ENCODE measurements around the gene HOXA4. TPM values are rescaled to one million over a fixed set of nuclear protein-coding genes. Genes with fewer than 3 reads are reported as not detected.

The HOXA4 gene
- total RNA-seq, 1 donor from 2014 or later, result 10.0 TPM

DNA sequence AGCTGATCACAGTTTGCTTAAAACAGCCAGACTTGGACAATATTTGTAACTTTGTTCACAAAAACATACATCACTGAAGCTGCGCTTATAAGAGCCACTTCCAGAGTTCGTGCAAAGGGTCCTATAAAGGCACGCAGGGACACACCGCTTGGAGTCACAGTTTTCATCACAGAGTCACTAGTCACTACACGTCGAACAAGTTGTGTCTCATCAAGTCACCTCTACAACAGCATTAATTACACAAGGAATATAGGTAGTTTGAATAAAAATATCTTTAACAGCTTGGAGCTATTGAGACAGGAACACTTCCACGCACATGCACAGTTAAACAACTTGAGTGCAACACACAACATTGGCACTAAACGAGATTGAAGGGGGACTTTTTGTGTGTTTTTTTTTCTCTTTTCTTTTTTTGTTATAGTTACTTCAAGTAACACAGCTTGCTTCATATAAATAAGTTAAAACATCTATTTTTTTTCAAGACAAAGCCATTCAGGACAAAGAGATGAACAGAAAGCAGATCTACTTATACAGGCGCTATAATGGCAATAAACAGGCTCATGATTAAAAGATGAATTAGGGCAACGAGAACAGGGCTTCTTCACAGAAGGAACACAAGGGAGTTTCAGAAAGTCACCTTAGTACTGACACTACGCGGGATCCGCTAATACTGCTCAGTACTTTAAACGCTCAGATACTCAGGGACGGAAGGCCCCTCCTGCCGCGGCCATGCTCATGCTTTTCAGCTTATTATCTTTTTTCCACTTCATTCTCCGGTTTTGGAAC lies 10.8 kb upstream of the HOXA4 start:
- intact Hi-C loops (cut with DNase I), result no loop called here
- ATAC-seq, result no peak
- no peak for DNase-seq (ENCODE audit: low spot score)

DNA sequence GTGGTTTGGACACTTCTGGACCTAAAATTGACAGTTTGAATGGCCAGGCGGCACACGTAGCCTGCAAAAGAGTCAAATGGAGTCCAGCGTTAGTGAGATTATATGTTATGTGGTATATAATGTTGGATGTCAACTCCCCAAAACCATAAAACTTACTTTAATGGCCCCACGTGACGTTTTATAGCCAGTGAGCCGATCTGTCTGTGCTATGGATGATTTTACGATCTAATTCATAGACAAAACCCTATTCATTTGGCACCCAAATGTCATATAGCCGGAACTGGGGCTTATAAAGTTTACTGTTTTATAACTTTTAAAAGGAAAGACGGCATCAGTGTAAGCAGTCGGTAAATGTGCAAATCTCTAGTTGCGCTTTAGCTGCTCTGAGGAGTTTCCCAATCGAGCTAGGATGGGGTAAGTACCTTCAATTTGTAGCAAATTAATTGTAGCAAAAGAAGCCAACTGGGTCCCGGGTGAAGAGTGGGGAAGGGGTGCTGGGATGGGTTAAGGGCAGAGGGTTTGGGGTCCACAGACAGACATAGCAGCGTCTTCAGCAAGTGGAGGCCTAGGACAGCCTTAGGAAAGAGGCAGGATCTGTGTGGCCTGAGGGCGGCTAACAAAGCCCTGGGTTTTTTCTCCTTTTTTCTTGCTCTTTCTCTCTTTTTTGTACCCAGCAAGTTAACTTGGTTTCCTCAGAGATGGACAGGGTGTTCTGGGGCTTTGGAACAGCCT lies 9.7 kb upstream of the HOXA4 start:
- no peak for ATAC-seq
- intact Hi-C loops (cut with DNase I), result no loop called here

DNA sequence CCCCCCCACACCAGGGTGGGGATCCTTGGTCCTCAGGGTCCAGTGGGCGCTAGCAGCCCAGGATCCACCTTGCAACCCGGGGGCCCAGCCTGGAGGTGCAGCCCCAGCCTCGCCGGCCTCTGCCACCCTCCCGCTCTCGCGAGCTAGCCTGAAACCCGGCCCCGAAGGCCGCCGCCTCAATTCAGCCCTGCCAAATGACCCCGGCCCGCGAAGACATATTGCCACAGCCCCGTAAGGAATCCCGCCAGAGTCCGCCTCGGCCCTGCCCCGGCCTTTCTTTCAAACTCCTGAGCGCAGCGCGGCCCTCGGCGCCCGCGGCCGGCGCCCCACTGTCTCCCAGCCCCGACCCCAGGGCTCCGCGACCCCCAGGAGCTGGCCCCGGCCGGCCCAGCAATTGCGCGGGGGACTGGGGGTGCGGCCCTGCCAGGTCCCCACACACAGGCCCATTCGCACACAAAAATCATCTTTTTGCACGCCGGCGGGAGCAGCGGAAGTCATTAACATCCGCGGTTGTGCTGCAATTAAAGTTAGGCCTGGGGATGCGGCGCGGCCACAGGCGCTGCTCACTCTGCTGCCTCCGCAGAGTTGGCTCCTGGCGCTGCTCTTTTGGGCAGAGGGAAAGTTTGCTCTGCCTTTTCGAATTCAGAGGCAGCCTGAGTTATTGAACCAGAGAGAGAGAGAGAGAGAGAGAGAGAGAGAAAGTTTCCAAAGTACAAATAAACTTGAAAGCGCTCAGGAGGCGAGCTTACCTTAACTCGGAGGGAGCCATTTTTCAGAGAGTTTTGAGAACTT lies 9.0 kb upstream of the HOXA4 start:
- peak; percentile 66 for DNase-seq (ENCODE audit: low spot score)

More for the DNA sequence above, 9.7 kb upstream of the HOXA4 start:
- no peak for DNase-seq (ENCODE audit: low spot score)

DNA sequence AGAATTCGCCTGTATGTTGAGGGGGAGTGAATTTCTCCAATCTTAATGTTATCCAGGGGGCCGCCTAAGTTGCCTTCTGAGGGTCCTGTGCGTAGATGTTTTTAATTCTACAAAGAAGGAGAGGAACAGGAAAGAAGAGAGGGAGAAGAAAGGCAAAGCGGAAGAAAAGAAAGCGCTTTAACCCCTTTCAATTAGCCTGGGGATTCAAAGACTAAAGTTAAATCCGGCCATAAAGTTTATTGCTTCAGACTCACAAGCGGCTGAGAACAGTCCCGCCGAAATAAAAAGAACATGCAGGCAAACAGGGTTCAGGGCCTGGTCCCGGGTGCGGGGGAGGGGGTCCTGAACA lies 8.4 kb upstream of the HOXA4 start:
- DNase-seq (ENCODE audit: low spot score) (no peak), ATAC-seq (no peak)

More for the DNA sequence above, 9.0 kb upstream of the HOXA4 start:
- intact Hi-C loops (cut with DNase I), result no loop called here
- no peak for ATAC-seq

DNA sequence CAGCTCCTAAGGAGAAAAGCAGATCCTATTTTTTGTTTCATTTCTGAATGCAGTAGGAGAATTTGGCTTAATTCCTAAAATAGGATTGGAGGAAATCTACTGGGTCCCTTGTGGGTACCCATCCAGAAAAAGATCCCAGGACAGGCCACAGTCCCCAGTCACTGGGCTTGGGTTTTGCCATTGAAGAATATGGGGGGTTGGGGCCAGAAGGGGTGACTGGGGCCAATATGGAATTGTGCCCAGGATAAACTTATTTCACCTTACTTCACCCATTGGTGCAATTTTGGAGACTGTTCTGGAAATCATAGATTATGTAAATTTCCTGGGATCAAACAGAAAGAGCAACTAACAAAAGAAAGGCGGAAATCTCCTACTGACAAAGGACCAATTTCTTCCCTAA lies 7.9 kb upstream of the HOXA4 start:
- DNase-seq (ENCODE audit: low spot score) (no peak), ATAC-seq (no peak)

More for the DNA sequence above, 8.4 kb upstream of the HOXA4 start:
- intact Hi-C loops (cut with DNase I), result no loop called here

DNA sequence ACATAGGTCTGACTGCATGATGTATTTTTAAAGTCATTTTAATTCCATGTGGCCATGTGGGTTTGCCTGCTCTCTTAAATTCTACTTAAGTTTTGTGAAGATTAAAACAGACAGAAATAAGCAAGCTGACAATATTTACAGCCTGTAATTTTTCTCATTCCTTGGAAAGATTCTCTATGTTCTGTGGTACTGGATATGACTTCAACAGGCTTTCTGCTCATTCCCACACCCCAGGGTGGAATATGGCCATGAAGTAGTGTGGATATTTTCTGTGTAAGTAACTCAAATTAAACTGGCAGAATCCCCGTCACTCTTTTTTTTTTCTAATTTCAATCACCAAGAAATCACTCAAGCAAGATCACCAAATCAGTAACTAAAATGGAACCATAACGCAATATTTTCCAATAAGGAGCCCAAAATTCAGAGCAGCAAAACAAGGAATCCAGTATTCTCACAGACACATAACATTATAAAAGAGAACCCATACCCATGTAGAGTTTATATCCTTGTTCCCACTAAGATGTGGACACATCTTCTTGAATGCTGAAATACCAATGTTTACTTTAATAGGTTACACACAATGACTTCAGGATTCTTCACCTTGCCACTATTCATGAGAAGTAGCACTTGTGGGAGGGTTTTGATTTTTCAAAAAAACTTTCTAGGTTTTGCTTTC lies 7.2 kb upstream of the HOXA4 start:
- ATAC-seq, result no peak
- no peak for DNase-seq (ENCODE audit: low spot score)
- intact Hi-C loops (cut with DNase I), result no loop called here

More for the DNA sequence above, 7.9 kb upstream of the HOXA4 start:
- intact Hi-C loops (cut with DNase I), result no loop called here

DNA sequence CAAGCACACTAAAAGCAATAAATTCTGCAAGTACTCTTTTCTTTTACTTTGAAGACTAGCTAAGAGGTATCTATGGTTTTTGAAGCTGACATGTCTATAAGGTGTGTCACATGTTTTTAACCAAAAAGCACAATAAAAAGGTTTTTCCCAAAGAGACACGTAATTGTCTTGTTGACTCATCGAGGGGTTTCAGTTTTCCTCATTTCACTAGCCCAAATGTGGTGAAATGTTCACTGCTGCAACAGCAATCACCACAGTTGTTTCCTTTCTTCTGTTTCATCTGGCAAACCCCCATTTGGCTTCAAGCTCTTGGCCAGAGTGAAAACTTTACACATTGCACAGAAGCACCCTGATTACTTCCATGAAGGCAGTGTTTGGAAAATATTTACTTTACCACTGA lies 3.8 kb upstream of the HOXA4 start:
- DNase-seq (ENCODE audit: low spot score), result no peak
- peak; percentile 50 for ATAC-seq
- intact Hi-C loops (cut with DNase I), result no loop called here

DNA sequence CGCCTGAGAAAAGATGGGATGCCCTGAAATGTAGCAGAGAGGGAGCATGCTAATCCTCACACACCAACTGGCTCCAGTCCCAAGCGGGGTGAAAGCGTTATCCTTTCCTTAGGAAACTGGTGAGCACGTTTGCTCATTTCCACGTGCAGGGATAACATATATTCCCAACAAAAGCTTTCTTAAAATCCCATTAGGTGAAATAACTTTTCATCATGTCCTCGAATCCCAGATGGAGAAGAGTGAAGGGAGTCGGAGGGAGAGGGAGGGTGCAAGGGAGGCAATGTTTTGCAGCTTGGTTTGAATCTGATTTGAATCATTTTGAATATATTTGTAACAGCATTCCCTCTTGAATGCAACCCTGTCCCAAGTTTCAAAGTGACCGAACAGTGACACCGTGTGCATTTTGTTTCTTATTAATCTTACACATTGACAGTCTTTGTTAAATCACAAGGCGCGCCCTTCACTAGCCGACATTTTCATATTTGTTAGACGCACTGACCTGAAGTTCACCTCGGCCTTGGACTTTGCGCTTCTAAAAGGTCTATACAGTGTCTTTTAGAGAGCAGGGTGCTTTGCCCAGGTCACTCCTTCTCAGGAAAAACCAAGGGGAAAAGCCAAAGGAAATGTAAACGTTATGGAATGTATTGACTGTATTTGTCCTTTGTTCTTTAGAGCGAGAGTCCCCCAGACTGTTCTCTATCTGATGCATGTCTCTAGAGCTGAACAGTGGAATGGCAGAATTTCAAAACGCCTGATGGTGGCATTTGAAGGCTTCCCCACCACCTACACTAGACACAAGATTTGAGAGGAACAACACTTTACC lies 3.1 kb upstream of the HOXA4 start:
- ATAC-seq (no peak), DNase-seq (ENCODE audit: low spot score) (no peak)
- intact Hi-C loops (cut with DNase I), result no loop called here

DNA sequence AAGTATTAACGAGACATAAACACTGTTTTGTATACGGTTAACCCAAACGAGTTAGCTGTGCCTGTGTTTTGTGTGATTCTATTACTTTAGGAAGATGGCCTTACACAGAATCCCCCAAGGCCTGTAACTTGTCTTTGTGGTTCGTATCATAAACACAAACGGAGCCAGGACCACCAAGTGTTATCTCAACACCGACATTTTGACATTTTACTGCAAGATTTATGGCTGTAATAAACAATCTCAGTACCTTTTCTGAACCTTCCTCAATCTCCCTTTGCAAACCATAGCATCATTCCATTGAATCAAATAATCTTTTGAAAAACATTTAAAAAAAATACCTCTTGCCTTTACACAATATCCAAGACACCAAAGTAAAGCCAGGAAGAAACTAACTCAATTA lies 2.4 kb upstream of the HOXA4 start:
- no peak for DNase-seq (ENCODE audit: low spot score)
- intact Hi-C loops (cut with DNase I), result no loop called here
- ATAC-seq, result no peak

DNA sequence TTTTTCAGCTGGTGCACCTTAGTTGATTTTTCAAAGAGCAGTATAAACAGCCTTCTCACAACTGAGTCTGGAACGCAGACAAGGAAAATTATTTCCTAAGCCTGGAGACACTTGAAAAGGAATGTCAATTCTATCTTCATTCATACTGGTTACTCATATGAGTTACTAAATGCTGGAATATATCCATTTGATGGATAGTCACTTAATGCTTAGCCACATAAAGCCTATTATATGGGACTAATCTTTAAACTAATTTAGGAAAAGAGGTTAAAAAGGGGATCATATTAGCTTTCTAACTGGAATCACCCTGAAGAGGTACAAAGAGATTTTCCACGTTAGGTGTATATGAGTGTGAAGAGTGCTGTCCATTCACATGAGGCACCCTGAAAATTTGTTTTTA lies 1.7 kb upstream of the HOXA4 start:
- ATAC-seq (no peak), DNase-seq (ENCODE audit: low spot score) (no peak)
- intact Hi-C loops (cut with DNase I), result no loop called here

DNA sequence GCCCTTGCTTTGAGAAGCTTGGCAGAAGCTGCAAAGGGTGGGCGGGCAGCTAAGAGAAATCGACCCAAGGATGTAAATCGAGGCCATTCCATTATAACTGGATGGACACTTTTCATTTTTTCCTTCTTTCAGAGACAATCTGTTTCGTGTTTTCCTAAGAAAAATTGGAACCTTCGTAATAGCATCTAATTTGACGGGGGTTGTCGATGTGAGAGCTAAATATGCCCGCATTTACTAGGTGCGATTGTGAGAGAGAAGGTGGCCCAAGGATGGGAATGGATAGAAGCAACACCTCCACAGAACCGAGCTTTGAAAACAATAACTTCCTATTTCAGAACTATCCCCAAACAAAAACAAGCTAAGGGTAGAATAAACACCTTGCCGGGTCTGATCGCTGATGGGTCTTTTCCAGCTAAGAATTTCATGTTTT lies 848 bp upstream of the HOXA4 start:
- ATAC-seq, result no peak
- DNase-seq (ENCODE audit: low spot score), result no peak
- intact Hi-C loops (cut with DNase I), result no loop called here

DNA sequence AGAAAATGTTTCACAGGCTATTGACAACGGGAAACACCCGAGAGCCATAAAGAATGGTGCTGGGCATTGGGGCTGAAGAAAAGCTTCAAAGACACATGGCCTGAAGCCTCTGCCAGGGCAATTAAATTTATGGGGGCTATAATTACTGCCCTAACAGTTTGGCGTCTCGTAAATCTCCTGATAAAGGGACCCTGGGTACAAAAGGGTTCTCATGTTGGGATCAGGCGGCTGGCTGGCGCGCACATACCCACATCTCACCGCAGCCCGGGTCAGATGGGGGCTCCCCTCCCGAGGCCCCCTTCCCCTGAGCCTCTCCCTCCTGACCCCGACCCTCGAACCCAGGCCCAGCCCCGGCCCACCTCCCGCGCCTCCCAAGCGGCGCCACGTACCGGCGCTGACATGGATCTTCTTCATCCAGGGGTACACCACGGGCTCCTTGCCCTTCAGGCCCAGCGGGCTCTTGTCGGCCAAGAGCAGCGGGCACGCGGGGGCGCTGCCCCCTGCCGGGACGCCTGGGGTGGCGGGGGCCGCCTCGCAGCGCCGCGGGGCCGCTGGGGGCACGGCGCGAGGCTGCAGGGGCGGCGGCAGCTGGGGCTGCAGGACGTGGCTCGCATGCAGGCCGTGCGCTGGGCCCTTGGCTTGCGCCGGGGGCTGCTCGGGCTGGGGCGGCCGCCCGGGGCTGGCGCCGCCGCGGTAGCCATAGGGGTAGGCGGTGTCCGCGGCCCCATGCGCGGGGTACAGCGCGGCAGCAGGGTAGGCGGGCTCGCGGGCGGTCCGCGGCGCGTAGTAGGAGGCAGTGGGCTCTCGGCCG lies 623 bp downstream of the HOXA4 start:
- intact Hi-C loops (cut with DNase I), result no loop called here
- ATAC-seq, result no peak

DNA sequence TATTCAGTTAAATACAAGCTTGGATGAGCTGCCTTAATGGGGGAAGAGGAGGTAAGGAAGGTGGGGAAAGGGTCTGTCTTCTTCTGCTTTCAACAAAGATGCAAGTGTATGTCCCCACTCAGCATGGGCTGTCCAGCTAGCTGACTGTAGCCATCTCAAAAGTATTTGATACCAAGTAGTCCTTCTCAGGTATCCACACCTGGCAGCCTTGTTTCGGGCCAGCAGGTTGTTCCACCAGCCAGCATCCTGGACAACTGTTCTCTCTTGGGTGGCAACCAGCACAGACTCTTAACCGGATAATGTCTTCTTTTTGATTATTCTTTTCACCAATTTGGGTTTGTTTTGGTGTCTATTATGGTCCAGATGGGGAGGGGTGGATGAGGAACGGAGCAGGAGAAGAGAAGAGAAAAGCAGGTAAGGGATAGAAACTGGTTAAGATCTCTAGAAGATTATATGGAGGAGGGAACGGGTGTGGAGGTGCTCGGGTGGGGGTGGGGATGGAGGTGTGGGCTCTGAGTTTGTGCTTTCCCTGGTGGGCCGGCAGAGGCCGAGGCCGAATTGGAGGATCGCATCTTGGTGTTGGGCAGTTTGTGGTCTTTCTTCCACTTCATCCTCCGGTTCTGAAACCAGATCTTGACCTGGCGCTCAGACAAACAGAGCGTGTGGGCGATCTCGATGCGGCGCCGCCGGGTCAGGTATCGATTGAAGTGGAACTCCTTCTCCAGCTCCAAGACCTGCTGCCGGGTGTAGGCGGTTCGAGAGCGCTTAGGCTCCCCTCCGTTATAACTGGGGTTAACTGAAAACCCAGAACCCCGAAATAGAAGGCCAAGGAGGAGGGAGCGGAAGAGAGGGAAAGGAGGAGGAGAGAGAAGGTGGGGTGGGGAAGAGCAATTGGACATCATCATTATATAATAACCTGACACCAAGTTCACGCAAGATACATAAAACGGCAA lies 1.5 kb downstream of the HOXA4 start:
- intact Hi-C loops (cut with DNase I), result no loop called here
- DNase-seq (ENCODE audit: low spot score) (peak; percentile 60), ATAC-seq (no peak)

More for the DNA sequence above, 623 bp downstream of the HOXA4 start:
- DNase-seq (ENCODE audit: low spot score), result peak; percentile 65

DNA sequence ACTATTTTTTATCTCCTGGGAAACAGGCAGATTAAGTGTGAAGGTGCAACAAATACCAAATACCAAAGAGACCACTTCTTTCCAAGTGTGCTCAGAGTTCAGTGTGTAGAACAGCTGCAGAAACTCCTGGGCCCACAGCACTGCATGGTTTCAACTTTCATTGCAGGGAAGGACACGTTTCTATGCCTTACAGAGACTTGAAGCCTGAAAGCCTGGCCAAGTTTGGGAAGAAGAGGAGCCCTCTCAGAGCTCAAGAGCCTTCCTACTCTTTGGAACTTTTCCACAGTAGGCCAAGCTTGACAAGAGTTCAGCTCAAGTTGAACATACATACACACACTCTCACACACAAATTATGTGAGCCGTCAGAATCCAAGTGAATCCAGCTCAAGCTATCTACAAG lies 2.5 kb downstream of the HOXA4 start:
- intact Hi-C loops (cut with DNase I), result no loop called here
- ATAC-seq, result no peak

DNA sequence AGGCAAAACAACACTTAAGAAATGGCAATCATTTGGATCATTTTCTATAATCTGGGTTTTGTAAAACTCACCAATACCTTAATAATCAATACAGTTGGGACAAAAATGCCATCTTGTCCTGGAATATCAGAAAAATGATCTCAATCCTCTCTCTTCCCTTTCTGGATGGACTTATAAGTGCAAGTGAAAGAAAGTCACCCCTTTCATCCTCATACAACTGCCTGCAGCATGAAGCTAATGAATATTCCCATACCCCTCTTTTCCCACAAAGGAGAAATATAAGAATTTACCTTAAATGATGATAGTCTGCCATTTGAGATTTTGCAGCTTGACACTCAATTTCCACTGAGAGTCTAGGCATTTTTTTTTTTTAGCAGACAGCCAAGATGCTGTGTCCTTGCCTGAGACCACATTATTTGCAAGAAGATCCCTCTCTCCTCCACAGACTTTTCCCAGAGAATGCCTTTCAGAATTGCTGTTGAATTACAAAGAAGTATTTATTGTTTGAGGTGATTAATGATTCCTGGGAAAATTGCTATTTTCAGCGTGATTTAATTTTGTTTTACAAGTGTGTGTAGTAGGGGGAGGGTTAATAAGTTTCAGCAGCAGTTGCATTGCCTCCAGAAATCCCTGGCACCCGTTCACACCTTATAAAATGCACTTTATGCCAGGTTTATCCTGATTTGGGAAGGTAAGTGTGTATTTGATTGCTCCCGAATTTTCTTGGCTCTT lies 3.8 kb downstream of the HOXA4 start:
- intact Hi-C loops (cut with DNase I), result no loop called here
- ATAC-seq (no peak), DNase-seq (ENCODE audit: low spot score) (no peak)

More for the DNA sequence above, 2.5 kb downstream of the HOXA4 start:
- no peak for DNase-seq (ENCODE audit: low spot score)

DNA sequence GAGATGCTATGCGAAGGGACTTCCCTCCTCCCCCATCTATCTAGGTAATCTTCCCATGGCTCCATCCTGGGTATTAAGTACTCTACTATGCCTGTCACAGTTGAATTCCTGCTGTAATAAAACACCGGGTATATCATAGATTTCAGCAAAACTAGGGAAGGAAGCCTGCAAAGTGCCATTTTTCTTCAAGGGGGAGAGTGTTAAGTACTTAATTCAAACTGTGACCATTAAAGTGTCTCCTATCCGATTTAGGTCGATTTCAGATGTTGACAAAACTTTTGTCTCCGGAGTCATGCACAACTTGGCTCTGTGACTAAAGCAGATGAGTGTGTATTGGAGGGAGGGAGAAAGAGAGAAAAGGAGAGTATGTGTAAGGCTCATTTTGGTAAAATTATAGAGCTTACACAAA lies 4.6 kb downstream of the HOXA4 start:
- intact Hi-C loops (cut with DNase I), result no loop called here
- ATAC-seq (no peak), DNase-seq (ENCODE audit: low spot score) (no peak)
